ENCODE data around the gene KLHDC10.
"Not testable (repeated sequence)": the region's sequence is repeated elsewhere in the genome, so short reads cannot be mapped to it uniquely, and the experiment has no call there.

Gene KLHDC10

DNA sequence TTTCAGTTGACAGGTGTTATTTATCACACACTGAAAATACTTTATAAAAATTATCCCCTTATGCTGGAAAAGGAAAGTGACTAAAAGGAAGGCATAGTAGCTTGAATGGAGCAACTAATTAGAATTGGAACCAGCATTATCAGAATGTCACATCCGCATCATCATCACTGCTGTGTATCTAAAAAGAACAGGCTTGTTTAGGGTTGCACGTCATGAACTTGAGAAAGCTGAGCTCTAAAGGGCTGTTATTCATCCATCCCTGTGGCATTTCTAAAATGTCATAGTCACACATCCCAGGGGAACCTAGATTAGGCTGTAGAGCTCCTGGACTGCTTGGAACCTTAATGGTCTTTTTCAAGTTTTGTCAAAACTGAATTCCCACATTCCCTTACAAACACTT, 54.4 kb downstream of the KLHDC10 start:
- DNase-seq = no peak

GRCh38 chr7:130126840-130127239, 56.5 kb downstream of the KLHDC10 start:
- not testable (repeated sequence) for DNase-seq

DNA sequence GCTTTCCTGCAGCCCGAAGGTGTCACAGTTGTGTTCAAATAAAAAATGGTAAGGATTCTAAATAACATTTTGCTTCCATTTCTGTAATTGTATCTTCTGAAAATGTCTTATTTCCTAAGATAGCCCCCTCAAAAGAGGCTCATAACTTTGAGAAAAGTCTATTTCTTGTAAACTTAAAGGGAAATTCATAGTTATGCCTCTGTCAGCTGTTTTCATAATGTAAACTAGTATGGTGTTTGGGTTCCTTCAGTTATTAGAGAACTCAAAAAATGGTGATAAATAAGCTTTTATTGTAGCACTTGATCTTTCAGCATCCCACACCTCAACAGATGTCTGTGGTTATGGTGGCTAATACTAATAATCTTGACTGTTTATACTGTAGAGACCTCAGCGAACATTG, 57.1 kb downstream of the KLHDC10 start:
- DNase-seq = no peak

- DNase-seq = no peak
Observed at GRCh38 chr7:130127821-130128317, 57.5 kb downstream of the KLHDC10 start.

GRCh38 chr7:130129011-130129411, 58.7 kb downstream of the KLHDC10 start:
- no peak for DNase-seq

- no peak for DNase-seq
Observed at GRCh38 chr7:130131191-130131834, 61.0 kb downstream of the KLHDC10 start.

GRCh38 chr7:130131964-130132875, 61.9 kb downstream of the KLHDC10 start:
- no peak for DNase-seq

- no peak for DNase-seq
Observed at GRCh38 chr7:130133029-130133782, 62.9 kb downstream of the KLHDC10 start.

GRCh38 chr7:130134106-130134636, 63.8 kb downstream of the KLHDC10 start:
- DNase-seq = no peak

GRCh38 chr7:130134726-130135125, 64.4 kb downstream of the KLHDC10 start:
- DNase-seq = no peak

- no peak for DNase-seq
Observed at GRCh38 chr7:130135208-130136205, 65.2 kb downstream of the KLHDC10 start.

- DNase-seq = no peak
Observed at GRCh38 chr7:130136579-130137167, 66.3 kb downstream of the KLHDC10 start.

- no peak for DNase-seq
Observed at GRCh38 chr7:130137207-130137606, 66.9 kb downstream of the KLHDC10 start.

GRCh38 chr7:130139193-130139960, 69.0 kb downstream of the KLHDC10 start:
- peak; percentile 42 for DNase-seq

DNA sequence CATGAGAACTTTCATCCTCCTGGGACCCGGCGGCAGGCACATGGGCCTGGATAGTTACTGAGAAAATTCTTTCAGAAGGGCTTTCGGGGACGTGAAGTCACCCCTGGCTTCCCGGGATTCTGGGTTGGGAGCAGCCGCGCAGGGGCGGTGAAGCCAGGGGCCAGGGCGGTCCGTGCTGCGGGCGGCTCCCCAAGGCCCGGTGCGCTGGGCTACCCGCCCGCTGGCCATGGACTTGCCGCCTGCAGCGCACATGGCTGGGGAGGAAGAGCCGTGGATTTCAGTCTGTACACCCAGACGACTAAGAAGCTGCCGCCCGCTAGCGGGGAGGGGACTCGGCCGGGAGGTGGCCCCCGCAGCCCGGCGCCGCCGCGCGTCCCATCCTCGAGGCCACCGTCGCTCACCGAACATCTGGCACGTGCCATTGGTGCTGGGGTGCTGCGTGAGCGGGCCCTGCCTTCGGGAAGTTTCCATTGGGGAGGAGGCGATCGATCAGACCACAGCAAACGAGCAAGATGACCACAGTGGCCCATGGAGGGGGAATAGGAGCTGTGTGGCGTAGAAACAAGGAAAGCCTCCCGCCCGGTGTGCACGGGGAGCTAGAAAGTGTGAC, 70.3 kb downstream of the KLHDC10 start:
- no peak for DNase-seq

DNA sequence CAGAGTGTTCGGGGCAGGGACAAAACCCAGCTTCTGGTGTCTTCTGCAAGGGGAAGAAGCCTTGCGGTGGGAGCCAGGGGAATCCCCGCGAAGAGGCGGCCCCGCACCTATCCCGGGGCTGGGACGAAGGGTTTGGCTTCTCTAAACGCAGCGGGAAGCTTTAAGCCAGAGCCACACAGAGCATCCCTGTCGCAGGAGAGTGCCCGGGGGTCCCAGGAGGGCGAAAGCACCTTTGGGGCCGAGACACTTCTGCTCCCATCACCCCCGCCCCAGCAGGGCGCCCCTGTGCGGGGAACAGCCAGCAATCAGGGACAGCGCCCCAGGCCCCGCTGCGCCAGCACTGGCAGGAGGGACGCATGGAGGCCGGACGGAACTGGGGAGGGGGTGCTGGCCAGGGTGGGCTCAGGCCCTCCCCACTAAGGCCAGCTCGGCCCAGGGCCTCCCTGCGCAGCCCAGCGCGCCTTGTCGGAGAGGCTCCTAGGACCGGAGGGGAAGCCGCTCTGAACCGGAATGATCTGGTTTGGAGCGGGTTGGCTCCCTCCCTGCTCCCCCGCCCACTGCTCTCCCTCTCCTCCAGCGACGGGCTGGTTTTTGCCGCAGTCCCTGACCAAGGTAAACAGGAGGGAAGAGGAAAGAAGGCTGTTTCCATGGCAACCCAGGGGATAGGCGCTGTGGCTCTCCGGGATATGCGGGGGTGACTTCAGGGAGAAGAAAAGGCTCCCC, 71.0 kb downstream of the KLHDC10 start:
- peak; percentile 99 for DNase-seq

DNA sequence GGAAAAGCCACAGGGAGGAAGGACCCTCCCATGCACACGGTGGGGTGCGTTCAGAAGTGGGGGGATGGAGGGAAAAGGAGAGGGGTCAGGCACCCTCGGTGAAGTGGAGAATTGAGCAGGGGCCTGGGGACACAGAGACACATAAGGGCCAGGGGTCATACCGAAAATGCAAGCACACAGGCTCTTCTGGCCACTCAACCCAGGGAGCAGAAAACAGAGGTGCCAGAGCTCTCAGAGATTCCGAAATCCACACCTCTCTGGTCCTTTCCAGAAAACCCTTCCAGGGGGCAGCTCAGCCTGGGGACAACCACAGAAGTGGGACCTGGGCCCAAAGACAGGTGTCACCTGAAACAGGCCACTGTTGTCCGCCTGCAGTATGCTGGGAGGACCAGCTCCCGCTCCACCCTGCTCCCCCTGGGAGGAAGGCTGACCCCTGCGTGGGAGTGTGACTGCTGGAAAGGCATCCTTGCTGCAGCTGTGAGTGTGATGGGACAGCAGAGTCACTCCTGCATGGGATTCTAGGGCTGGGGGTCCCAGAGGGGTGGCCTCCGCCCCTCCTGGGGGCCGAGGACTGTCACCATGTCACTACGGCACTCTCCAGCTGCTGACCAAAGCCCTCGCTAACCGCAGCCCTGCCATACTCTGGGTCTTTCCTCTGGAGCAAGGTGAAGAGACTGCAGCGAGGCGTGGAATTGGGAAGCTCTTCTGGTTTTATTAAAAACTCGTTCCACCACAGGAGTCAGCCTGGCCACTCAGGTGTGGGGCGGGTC, 71.7 kb downstream of the KLHDC10 start:
- DNase-seq = peak; percentile 76

GRCh38 chr7:130142654-130143333, 72.5 kb downstream of the KLHDC10 start:
- DNase-seq = no peak

All from DMS53 (cell line).